ENCODE results near the gene AUTS2.
A peak's percentile ranks its signal among the peaks of the same experiment; 100 is the strongest.

- TF ChIP-seq CTCF (IDR thresholded peaks at IDR 0.05; ENCODE audit: low read depth, low read length, missing input control) (no peak), MAX (IDR thresholded peaks at IDR 0.05) (no peak), REST (IDR thresholded peaks at IDR 0.05) (no peak), RAD21 (IDR thresholded peaks at IDR 0.05) (peak in 1 of 2 donors; percentile 54), YY1 (IDR thresholded peaks at IDR 0.05) (no peak), HNF4A (conservative IDR thresholded peaks at IDR 0.05) (peak; percentile 36 to 38), JUND (IDR thresholded peaks at IDR 0.05) (no peak), RXRA (IDR thresholded peaks at IDR 0.05) (no peak), TAF1 (conservative IDR thresholded peaks at IDR 0.05) (no peak), EGR1 (IDR thresholded peaks at IDR 0.05; ENCODE audit: low read depth in 2 of 2) (no peak), FOXA1 (IDR thresholded peaks at IDR 0.05) (no peak), HNF4G (IDR thresholded peaks at IDR 0.05) (no peak), SP1 (IDR thresholded peaks at IDR 0.05) (no peak)
- TF ChIP-seq, protein P1, sequence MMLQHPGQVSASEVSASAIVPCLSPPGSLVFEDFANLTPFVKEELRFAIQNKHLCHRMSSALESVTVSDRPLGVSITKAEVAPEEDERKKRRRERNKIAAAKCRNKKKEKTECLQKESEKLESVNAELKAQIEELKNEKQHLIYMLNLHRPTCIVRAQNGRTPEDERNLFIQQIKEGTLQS (IDR thresholded peaks at IDR 0.05) = no peak
Measured at GRCh38 chr7:69564454-69565417, 33.5 kb upstream of the AUTS2 start.
